Endothelial cell of hepatic sinusoid (primary cell): ENCODE measurements around the gene TALDO1.

Experiments
- in situ Hi-C: cut with HindIII; loops from 2 replicates; pipeline ENCODE4 v1.10.0; 2017; ENCODE audit warnings: low sequenced_read_pairs

The TALDO1 gene

GRCh38 chr11:796565-797295 is 49.5 kb downstream of the TALDO1 start:
- in situ Hi-C loops, result no loop called here

DNA sequence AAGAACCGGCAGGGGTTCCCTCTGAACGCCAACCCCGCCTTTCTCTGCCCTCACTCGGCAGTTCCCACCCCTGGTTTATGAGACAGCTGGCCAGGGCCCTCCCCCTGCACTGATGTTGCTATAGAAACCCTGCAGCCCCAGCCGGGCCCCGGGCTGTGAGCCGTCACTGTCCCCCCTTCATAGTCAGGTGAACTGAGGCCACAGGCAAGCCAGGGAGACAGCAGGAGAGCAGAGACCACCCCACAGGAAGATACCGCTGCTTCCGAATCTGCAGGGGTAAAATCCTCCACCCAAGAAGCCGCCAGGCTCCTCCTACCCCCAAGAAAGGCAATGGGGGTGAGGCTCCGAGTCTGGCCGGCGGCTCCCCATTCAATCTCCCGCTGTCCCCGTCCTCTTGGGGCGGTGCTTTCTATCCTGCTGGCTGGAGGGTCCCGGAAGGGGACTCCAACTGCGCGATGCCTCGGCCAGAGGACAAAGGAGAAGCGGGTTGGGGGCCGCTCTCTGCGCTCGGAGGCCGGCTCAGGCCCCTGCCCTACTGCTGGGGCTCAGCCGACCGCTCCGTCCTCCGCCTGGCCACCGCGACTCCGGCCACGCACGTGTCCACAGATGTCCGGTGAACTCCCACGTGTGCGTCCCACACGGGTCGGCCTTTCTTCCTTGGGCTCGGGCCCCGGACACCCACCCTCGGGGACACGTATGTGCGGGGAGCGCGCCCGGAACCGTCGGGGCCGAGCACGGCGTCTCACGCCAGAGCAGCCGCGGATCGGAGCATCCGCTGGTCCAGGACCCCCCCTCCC is 50.2 kb downstream of the TALDO1 start:
- in situ Hi-C loops, result no loop called here

- in situ Hi-C loops, result no loop called here
These were observed 50.9 kb downstream of the TALDO1 start, which contains the start of gene SLC25A22 for GRCh38 chr11:798093-798713. Gene SLC25A22, minus strand, starts transcription at chr11:798281. Its CDS starts 3,275 bp downstream, at chr11:795006.

GRCh38 chr11:799641-800316 is 52.5 kb downstream of the TALDO1 start:
- in situ Hi-C loops, result no loop called here

DNA sequence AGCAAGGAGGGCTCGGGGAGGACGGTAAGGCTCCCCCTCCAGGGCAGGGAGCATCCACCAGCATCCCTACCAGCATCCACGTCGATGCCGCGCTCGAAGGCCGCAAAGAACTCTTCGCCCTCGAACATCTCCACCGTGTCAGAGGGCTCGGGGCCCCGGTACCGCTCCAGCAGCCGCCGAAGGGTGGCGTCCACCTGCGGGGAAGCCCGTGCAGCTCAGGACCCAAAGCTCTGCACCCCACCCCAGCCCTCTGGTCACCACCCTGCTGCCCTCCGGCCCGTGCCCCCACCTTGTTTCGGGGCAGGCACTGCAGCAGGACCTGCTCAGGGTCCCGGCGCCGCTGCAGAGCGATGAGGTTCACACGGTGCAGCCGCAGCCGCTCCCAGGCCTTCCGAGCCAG is 53.2 kb downstream of the TALDO1 start:
- in situ Hi-C loops, result no loop called here

- in situ Hi-C loops, result no loop called here
These were observed 54.0 kb downstream of the TALDO1 start for GRCh38 chr11:801097-801780.

DNA sequence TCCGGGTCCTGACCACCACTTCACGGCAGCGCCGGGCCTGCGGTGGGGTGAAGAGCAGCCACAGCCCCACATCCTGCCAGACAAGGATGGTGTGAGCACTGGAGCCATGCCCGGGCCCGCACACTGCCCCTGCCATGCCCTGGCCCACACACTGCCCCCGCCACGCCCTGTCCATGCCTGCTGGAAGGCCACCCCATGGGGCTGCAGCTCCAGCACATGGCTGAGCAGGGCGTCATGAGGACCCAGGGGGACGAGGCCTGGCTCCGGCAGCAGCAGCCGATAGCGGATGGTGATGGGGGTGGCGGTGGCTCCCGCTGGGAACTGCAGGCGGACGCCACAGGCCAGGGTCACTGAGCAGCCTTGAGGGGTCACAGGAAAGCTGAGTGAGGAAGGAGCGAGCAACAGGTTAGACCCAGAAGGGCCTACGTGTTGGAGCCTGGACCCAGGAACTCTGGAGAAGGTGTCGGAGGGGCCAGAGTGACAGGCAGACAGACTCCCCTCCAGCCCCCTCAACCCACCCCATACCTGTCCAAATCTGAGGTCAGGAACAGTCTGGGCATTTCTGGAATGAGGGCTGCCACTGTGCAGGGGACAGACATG is 54.9 kb downstream of the TALDO1 start:
- in situ Hi-C loops, result no loop called here

- in situ Hi-C loops, result no loop called here
These were observed 55.6 kb downstream of the TALDO1 start for GRCh38 chr11:802693-803466.

DNA sequence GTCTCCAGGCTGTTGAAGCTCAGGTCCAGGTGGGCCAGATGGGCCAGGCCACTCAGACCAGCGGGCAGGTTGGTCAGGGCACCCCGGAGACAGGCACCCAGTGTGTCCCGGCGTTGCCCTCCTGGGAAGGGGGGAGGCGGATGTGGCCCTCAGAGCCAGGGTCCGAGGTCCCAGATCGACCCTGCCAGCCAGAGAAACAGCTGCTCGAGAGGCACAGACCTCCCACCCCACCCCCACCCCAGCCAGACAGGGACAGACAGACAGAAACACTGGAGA is 56.1 kb downstream of the TALDO1 start:
- in situ Hi-C loops, result no loop called here

DNA sequence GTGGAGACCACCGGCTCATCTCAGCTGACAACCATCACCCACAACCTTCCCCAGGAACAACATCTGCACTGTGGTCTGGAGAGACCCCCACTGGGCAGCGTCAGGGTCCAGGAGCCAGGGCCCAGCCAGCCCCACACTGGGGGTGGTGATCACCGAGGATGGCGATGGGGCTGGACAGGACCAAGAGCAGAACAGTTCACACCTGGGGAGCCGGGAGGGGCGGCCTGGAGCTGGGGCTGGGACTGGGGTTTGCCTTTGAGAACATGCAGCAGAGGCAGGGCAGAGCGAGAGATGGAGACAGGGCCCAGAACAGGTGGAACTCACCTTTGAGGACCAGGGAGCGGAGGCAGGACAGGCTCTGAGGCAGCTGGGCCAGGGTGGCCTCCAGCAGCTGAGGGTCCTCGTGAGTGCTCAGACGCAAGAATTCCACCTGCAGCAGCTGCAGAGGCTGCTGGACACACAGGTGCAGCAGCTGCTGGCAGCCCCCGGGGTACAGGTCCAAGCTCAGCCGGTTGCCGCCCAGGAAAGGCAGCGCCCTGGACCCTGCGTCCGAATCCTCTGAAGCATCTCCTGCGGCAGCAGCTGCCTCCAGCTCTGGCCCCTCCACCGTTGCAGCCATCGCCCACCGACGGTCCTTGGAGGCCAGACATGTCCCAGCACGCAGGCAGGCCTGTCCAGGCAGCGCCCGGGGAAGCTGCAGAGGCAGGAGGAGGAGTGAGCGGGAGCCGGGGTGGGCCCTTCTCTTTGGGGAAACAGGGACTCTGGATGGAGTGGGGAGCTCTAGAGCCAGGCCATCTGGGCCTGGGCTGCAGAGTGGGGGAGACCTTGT is 56.7 kb downstream of the TALDO1 start:
- in situ Hi-C loops, result no loop called here

GRCh38 chr11:804599-804964 is 57.3 kb downstream of the TALDO1 start:
- in situ Hi-C loops, result no loop called here

DNA sequence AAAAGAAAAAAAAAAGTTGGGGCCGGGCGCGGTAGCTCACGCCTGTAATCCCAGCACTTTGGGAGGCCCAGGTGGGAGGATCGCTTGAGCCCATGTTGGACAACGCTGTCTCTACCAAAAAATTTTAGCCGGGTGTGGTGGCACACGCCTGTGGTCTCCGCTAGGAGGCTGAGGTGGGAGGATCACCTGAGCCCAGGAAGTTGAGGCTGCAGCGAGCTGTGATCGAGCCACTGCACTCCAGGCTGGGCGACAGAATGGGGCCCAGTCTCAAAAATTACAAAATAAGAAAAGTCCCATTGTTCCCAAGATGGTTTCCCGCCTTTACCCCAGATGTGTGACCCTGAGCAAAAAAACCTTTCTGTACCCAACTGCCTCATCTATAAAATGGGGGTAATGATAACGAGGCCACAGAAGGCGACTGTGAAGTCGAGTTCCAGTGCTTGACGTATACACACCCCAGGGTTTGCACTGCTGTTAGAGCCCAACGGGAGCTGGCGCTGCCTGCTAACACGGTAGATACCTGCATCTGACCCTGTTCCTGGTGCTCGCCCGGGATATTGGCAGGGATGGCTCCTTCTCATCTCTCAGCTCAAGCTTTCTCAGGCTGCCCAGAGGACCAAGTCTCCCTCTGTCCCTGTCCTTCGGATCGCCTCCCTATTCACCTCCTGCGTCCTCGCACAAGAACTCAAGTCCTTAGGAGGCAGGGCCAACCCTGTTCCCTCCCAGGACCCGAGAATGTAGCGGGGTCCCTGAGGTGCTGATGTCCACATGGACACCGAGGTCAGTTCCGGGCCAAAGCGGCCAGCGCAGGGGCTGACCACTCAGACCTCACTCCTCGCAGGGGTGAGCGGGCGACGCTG is 61.4 kb downstream of the TALDO1 start:
- in situ Hi-C loops, result no loop called here

DNA sequence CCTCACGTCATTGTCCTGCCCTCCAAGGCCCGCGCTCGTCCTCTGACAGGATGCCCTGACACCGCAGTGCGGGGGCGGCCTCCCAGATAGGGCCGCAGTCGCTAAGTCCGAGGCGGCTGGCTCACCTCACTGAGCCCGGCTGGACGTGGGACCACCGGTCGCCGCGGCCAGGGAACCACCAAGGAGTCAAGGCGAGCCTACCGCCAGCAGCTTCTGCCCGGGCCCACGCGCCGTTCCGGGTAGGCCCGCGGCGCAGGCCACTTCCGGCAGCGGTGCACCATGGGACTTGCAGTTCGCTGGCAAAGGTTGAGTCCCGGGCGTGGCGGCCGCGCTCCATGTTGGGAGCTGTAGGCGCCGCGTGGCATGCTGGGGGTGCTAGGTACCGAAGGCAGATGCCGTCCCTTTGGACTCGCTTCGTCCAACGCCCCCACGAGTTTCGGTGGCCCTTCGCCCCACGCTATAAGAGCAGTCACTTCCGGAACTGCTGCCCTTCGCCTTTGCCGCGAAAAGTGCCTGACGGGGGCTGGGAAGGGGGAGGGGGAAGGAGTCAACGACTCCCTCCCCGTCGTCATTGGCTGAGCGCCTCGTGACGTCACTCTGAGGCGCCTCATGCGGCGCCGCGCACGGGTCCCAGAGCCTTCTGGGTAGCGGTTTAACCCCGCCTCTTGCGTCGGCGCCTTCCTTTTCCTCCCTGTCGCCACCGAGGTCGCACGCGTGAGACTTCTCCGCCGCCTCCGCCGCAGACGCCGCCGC is 62.2 kb downstream of the TALDO1 start, which contains the start of gene RPLP2:
Gene RPLP2 (plus strand): TSS at position 681 of the 753 bp plus-strand sequence. CDS start 268 bp downstream, outside the sequence.
- in situ Hi-C loops, result loop anchor here (10.0 kb wide), 1 partner anchor 105 kb away; the partner anchor contains the start of gene CHID1

DNA sequence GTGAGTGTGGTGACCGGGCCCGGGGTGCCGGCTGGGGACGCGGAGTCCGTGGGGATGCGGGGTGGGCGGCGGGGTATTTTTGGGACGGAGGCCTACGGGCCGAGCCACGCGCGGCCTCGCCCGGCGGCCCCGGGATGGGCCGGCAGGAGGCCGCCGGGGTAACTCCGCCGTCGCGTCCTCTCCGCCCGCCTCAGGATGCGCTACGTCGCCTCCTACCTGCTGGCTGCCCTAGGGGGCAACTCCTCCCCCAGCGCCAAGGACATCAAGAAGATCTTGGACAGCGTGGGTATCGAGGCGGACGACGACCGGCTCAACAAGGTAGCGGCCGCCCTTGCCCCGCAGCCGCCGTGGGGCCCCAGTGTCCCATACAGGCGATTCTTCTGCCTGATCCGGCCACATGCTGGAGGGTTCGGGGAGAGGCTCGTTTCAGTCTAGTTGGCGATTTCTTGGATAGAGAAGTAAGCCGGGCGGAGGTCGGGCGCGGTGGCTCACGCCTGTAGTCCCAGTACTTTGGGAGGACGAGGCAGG is 62.8 kb downstream of the TALDO1 start:
- in situ Hi-C loops, result loop anchor here (10.0 kb wide), 1 partner anchor 105 kb away; the partner anchor contains the start of gene CHID1

DNA sequence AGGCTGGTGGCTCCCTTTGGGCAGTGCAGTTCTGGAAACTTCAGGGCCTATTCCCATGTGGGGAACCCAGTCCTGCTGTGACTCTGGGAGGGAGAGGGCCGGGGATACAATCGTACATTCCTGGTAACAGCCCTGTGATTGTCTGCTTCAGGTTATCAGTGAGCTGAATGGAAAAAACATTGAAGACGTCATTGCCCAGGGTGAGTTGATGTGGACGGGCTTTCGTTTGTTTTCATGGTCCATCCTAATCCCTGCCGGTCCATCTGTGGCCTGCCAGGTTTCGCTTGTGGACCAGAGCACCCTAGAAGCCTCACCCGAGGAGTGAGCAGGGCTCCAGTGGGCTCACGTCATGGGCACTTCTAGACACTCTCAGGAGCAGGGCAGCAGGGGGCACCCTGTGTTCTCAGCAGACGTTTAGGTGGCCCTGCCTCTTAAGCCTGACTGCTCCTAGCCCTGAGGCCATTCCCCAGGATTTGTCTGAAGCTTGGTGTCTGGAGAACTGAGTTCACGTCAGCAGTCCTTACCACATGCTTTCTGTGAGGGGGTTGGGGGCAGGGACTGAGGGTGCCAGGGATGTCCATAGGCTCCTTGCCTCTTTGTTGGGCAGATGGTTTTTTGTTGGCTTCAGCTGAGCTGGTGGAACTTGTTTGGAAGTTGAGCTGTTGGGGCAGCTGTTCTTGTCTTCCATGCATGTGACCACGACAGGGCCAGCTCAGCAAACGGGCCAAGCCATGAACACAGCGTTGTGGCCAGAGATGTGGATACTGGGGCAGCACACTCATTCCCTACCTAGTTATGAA is 64.4 kb downstream of the TALDO1 start:
- in situ Hi-C loops, result loop anchor here (10.0 kb wide), 1 partner anchor 103 kb away; the partner anchor contains the start of gene CHID1

DNA sequence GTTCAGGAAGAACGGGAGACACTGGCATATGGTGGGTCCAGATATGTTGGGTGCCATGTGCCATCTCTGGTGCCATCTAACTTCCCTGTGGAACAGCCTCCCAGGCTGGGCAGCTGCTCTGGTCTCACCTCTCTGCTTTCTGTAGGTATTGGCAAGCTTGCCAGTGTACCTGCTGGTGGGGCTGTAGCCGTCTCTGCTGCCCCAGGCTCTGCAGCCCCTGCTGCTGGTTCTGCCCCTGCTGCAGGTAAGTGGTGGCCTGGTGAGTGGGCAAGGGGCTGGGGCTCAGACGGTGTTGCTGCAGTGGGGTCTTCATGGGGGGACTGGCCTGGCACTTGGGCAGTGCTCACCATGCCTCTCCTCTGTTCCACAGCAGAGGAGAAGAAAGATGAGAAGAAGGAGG is 65.1 kb downstream of the TALDO1 start:
- in situ Hi-C loops, result loop anchor here (10.0 kb wide), 1 partner anchor 102 kb away; the partner anchor contains the start of gene CHID1
